DMS53 treated with DMSO at 0.1 percent for 48 hours (cell line): Measurements from ENCODE around the gene FGF4.

Experiments used
- DNase-seq: peaks from one replicate; lab custom pipeline; 2025; ENCODE audit not compliant: unreplicated experiment; lab: John Stamatoyannopoulos, UW

Gene FGF4

DNA sequence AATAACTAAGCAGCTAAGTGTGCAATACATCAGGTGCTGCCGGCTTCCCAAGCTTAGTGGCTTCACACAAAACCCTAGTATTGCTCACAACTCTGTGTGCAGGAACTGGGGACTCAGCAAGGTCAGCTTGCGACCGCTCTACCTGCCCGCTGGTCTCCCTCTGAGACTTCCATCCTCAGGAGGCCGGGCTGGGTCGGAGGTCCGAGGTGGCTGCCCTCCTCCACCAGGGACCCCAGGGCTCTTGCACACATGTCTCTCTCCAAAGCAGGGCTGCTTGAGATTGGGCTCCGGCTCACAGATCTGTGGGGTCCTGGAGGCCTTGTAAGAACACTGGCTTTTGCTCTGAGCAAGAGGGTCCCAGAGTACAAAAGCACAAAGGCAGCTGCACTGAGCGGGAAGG is 45.9 kb downstream of the FGF4 start:
- DNase-seq: no peak

DNA sequence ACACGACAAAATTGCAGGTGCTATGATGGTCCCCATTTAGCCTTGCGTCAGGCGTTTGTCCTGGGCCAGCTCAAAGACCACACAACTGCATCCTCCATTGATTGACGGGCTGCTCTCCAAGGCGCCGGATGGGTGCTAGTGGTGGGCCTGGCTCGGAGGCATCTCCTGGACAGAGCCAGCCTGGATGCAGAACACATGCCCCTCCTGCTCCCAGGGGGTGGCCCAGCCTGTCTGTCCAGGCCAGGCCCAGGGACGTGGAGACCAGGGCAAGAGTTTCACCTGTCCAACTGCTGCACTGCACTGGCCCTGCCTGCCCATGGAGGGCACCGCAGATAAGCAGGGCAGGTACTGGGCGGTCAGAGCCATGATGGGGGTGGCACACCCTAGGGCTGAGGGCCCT is 47.9 kb downstream of the FGF4 start:
- DNase-seq: no peak

DNA sequence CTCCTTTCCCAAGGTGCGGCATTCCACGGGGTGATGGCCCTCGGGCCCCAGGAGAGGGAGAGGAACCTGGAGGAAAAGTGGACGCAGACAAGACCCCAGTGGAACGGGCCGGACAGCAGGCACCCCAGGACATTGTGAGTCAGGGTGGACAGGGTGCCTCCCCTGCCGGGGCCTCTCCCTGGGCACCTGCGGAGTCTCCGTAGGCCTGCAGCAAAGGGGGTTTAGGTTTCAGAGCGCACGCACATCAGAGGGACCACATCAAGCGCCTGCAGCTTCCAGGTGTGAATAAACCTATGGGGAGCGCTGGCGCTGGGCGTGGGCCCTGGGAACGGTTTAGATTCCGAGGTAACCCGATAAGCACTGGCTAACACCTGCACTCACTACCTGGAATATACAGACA is 48.7 kb downstream of the FGF4 start:
- DNase-seq: no peak

DNA sequence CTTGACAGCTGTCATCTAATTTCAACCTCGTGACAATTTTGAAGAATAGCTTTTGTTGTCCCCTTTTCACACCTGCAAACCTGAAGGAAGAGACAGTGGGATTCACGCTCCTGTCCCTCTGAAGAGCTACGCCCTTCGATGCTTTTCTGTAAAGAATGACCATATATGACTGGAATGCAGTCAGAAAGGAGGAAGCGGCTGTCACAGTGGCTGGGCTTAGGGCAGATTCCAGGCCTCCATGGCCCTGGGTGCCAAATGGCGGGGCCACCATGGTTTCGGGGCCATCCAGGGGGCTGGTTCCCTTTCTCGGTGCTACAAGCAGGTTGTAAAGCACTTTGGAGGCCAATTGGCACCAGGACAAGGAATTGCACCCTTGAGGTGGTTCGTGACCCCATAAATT is 49.1 kb downstream of the FGF4 start:
- no peak for DNase-seq

DNA sequence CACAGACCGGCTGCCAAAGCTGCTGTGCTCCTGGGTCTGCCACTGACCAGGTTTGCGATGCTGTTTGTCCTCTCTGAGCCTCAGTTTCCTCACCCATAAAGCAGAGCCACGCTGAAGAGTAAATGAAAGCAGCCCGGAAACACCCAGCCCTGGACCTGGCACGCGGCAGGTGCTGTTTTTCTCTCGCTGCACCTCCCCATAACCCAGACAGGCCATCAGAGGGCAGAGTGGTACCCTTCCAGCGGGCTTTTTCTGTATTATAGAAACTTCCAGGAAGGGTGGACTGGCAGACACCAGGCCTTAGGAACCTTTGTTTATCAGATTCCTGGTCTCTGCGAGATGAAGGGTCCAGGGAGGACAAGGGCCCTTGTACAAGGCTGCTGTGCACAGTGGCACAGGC is 53.4 kb downstream of the FGF4 start:
- no peak for DNase-seq

DNA sequence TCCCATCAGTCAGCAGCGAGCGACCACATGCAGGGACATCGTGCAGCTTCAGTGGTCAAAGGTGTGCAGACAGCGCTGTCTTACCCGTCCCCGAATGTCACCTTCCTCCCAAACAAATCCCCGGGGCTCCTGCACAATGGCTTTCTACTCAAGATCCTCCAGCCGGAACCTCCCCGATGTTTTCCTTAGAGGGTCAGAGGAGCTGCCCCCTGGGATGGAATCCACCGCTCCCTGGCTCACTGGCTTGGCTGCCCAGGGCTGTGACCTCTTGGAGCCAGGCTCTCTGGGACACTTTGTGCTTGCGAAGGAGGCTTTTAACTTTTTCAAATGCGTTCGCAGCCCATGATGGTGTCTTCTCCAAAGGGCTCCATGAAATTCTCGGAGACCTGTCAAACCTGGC is 54.0 kb downstream of the FGF4 start:
- DNase-seq: no peak
